GM12891 (cell line): ENCODE measurements around the gene CBFB.

Experiments used
- PAX5 ChIP-seq: IDR thresholded peaks from 2 replicates; pipeline ENCODE4 v1.6.1; 2011; ENCODE audit warnings: low read length, moderate library complexity, mild to moderate bottlenecking; ENCODE audit not compliant: insufficient read depth, severe bottlenecking
- POLR2A ChIP-seq: IDR thresholded peaks from 2 replicates; pipeline ENCODE4 v1.6.1; 2011; ENCODE audit warnings: low read depth, low read length, control low read depth
- POLR2AphosphoS5 ChIP-seq: IDR thresholded peaks from 2 replicates; pipeline ENCODE4 v1.6.1; 2011; ENCODE audit warnings: low read depth, low read length, control low read depth
- SPI1 ChIP-seq: IDR thresholded peaks from 2 replicates; pipeline ENCODE4 v1.6.1; 2011; ENCODE audit warnings: low read depth, low read length, control low read depth
- TAF1 ChIP-seq: IDR thresholded peaks from 2 replicates; pipeline ENCODE4 v1.6.1; 2011; ENCODE audit warnings: low read depth, low read length, control low read depth

DNA sequence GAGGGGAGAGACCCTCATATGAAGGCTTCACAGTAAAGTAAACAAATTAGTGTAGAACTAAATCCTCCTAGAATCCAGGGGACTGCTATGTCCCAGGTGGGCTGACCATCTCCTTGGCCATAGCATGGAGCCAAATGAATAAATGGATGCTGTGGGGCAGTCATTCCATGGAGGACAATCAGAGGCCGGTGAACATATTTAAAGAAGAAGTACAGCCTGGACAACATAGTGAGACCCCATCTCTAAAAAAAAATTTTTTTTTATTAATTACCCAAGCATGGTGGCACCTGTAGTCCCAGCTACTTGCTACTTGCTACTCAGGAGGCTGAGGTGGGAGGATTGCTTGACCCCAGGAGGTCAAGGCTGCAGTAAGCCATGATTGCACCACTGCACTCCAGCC lies 5.3 kb upstream of the CBFB start:
- no peak for TF ChIP-seq POLR2A
- no peak for TF ChIP-seq TAF1
- TF ChIP-seq POLR2AphosphoS5 = no peak
- no peak for TF ChIP-seq SPI1
- TF ChIP-seq PAX5 = no peak
